H1 (cell line): ENCODE results near the gene CLCN3. TPM values are rescaled to one million over a fixed set of nuclear protein-coding genes. Genes with fewer than 3 reads are reported as not detected.
"Not testable (repeated sequence)": the region's sequence is repeated elsewhere in the genome, so short reads cannot be mapped to it uniquely, and the experiment has no call there.

ENCODE experiments used
- CTCF ChIA-PET: fragments of 300-600 bp; sonication (Branson Sonifier 250); formaldehyde crosslinking; loops from one replicate; lab custom pipeline; 2021; ENCODE audit not compliant: partially characterized antibody; lab: Charles Lee
- POLR2A ChIA-PET: fragments of 300-600 bp; sonication (Branson Sonifier 250); formaldehyde crosslinking; loops from one replicate; lab custom pipeline; 2021; ENCODE audit warnings: inconsistent platforms; ENCODE audit not compliant: partially characterized antibody; lab: Charles Lee
- DNase-seq, 2 experiments: peaks; one replicate each; pipeline versions ENCODE4 v3.0.0 to v3.0.0-alpha.2; 2010 to 2022; ENCODE audit warnings: low spot score in 2 of 2, low read depth in 1 of 2, mixed read lengths in 1 of 2
- FAIRE-seq: peaks from 2 replicates; lab custom pipeline; 2011; peaks lifted over from hg19 to GRCh38; lab: Jason Lieb, UNC
- H2AFZ ChIP-seq: 2 replicates; pipeline ENCODE4 v1.8.1; 2012; ENCODE audit warnings: low read length, inconsistent platforms
- H2AK5ac ChIP-seq: 2 replicates; pipeline ENCODE4 v1.6.1; 2013; ENCODE audit warnings: low read depth, low read length
- H2BK120ac ChIP-seq: replicated peaks from 2 replicates; pipeline ENCODE3; 2013; ENCODE audit warnings: low read depth, low read length, inconsistent platforms
- H2BK12ac ChIP-seq: 2 replicates; pipeline ENCODE4 v1.6.1; 2013; ENCODE audit warnings: low read depth, low read length
- H2BK15ac ChIP-seq: 2 replicates; pipeline ENCODE4 v1.6.1; 2013; ENCODE audit warnings: low read length
- H2BK20ac ChIP-seq: 2 replicates; pipeline ENCODE4 v1.6.1; 2013; ENCODE audit warnings: low read length
- H2BK5ac ChIP-seq: 2 replicates; pipeline ENCODE4 v1.6.1; 2013; ENCODE audit warnings: low read depth, low read length
- H3K14ac ChIP-seq: 2 replicates; pipeline ENCODE4 v1.6.1; 2013; ENCODE audit warnings: inconsistent platforms; ENCODE audit not compliant: insufficient read length
- H3K18ac ChIP-seq: 2 replicates; pipeline ENCODE4 v1.6.1; 2013; ENCODE audit warnings: low read length; ENCODE audit errors: extremely low read depth
- H3K23ac ChIP-seq: 2 replicates; pipeline ENCODE4 v1.6.1; 2013; ENCODE audit warnings: inconsistent platforms; ENCODE audit not compliant: insufficient read length
- H3K23me2 ChIP-seq: 2 replicates; pipeline ENCODE4 v1.6.1; 2013; ENCODE audit warnings: low read depth, low read length
- H3K27ac ChIP-seq: 2 replicates; pipeline ENCODE4 v1.6.1; 2011; ENCODE audit warnings: low read depth, low read length, inconsistent platforms
- H3K27me3 ChIP-seq, 4 experiments: replicated peaks in 1 of 4; 1 replicate in 1 of 4; 2 replicates in 3 of 4; pipeline versions ENCODE4 v1.6.1 to v1.8.1; 2011 to 2013; ENCODE audit warnings: low read length in 3 of 4, mild to moderate bottlenecking in 3 of 4, inconsistent platforms in 2 of 4, mixed read lengths in 2 of 4, moderate library complexity in 1 of 4; ENCODE audit not compliant: control insufficient read depth in 3 of 4, insufficient read depth in 3 of 4; ENCODE audit errors: extremely low read depth in 1 of 4
- H3K36me3 ChIP-seq, 4 experiments: 2 replicates each; pipeline versions ENCODE4 v1.6.1 to v1.8.1; 2011 to 2013; ENCODE audit warnings: mild to moderate bottlenecking in 4 of 4, low read length in 3 of 4, moderate library complexity in 2 of 4, control low read depth in 1 of 4, inconsistent platforms in 1 of 4; ENCODE audit not compliant: insufficient read depth in 4 of 4, control insufficient read depth in 2 of 4
- H3K4ac ChIP-seq: replicated peaks from 2 replicates; pipeline ENCODE3; 2013; ENCODE audit warnings: low read length, low read depth, mixed read lengths, inconsistent platforms; ENCODE audit not compliant: insufficient read length
- H3K4me1 ChIP-seq, 4 experiments: replicated peaks in 1 of 4; 1 replicate in 1 of 4; 2 replicates in 3 of 4; pipeline versions ENCODE4 v1.6.1 to v1.8.1; 2011 to 2013; ENCODE audit warnings: low read length in 3 of 4, inconsistent platforms in 2 of 4, mixed read lengths in 1 of 4; ENCODE audit not compliant: insufficient read depth in 4 of 4, control insufficient read depth in 3 of 4
- H3K4me2 ChIP-seq, 2 experiments: 2 replicates each; pipeline versions ENCODE4 v1.6.1 to v1.8.1; 2011 to 2013; ENCODE audit warnings: low read depth in 2 of 2, low read length in 2 of 2, control low read depth in 1 of 2, inconsistent platforms in 1 of 2, mild to moderate bottlenecking in 1 of 2; ENCODE audit not compliant: insufficient read depth in 1 of 2
- H3K4me3 ChIP-seq, 4 experiments: fragments of 200-600, 300-600 bp in 1 of 4; sonication (generic), shearing (Covaris generic), sonication (Bioruptor Twin) in 1 of 4; 2 replicates each; pipeline versions ENCODE4 v1.5.1 to v1.8.1; 2011 to 2016; ENCODE audit warnings: low read length in 4 of 4, low read depth in 3 of 4, control low read depth in 2 of 4, inconsistent platforms in 2 of 4, mild to moderate bottlenecking in 2 of 4, mixed read lengths in 1 of 4, moderate library complexity in 1 of 4; ENCODE audit not compliant: insufficient read depth in 2 of 4; ENCODE audit errors: extremely low read depth in 1 of 4
- H3K56ac ChIP-seq: replicated peaks from 2 replicates; pipeline ENCODE3; 2013; ENCODE audit warnings: low read depth, mild to moderate bottlenecking, mixed read lengths, low read length, inconsistent platforms; ENCODE audit not compliant: insufficient read length
- H3K79me1 ChIP-seq: 2 replicates; pipeline ENCODE4 v1.6.1; 2013; ENCODE audit warnings: low read depth, low read length, control low read depth
- H3K79me2 ChIP-seq, 2 experiments: 2 replicates each; pipeline versions ENCODE4 v1.6.1 to v1.8.1; 2012 to 2013; ENCODE audit warnings: low read length in 2 of 2, mild to moderate bottlenecking in 2 of 2, inconsistent platforms in 1 of 2; ENCODE audit not compliant: insufficient read depth in 2 of 2, control insufficient read depth in 1 of 2
- H3K9ac ChIP-seq, 4 experiments: replicated peaks in 1 of 4; 1 replicate in 1 of 4; 2 replicates in 3 of 4; pipeline versions ENCODE4 v1.6.1 to v1.8.1; 2011 to 2013; ENCODE audit warnings: low read depth in 3 of 4, low read length in 3 of 4, control low read depth in 2 of 4, mild to moderate bottlenecking in 2 of 4, moderate library complexity in 2 of 4, inconsistent platforms in 1 of 4; ENCODE audit errors: extremely low read depth in 1 of 4
- H3K9me3 ChIP-seq, 2 experiments: 2 replicates each; pipeline versions ENCODE4 v1.6.1 to v1.8.1; 2012 to 2013; ENCODE audit warnings: mild to moderate bottlenecking in 2 of 2, moderate library complexity in 2 of 2, control low read depth in 1 of 2, inconsistent platforms in 1 of 2, low read depth in 1 of 2, low read length in 1 of 2, mixed read lengths in 1 of 2; ENCODE audit not compliant: insufficient read depth in 2 of 2
- H4K20me1 ChIP-seq, 2 experiments: replicated peaks in 1 of 2; 2 replicates each; pipeline versions ENCODE3 to v1.8.1; 2011 to 2013; ENCODE audit warnings: inconsistent platforms in 2 of 2, low read length in 2 of 2, mild to moderate bottlenecking in 1 of 2; ENCODE audit not compliant: insufficient read depth in 2 of 2, control insufficient read depth in 1 of 2
- H4K5ac ChIP-seq: 2 replicates; pipeline ENCODE4 v1.6.1; 2013; ENCODE audit warnings: low read length, low read depth, mixed read lengths, inconsistent platforms; ENCODE audit not compliant: insufficient read length
- H4K8ac ChIP-seq: 2 replicates; pipeline ENCODE4 v1.8.0; 2013; ENCODE audit warnings: mild to moderate bottlenecking, moderate library complexity, low read length, inconsistent platforms; ENCODE audit not compliant: insufficient read depth; ENCODE audit errors: extremely low read depth
- H4K91ac ChIP-seq: replicated peaks from 2 replicates; pipeline ENCODE3; 2013; ENCODE audit warnings: low read length, mixed read lengths, inconsistent platforms; ENCODE audit not compliant: insufficient read length
- polyA plus RNA-seq, 7 experiments: library from polyadenylated mRNA; depleted of rRNA in 3 of 7; stranded (reverse) in 5 of 7; unstranded in 2 of 7; fragments of >200 nt in 5 of 7; fragments of 200-250 nt in 2 of 7; gene quantifications; 1 replicate in 5 of 7; 2 replicates in 1 of 7; 4 replicates in 1 of 7; pipeline versions ENCODE4 v1.2.1 to v1.2.3, GENCODE V29; 2011 to 2013; ENCODE audit warnings: missing spikeins in 2 of 7, mixed read lengths in 2 of 7
- total RNA-seq: library from RNA; stranded (reverse); fragmentation: NEBNext Ultra II Directional; extraction: Animal tissue kit (Norgen Biotek cat#: 25700); gene quantifications from 2 replicates; pipeline ENCODE4 v1.2.1, GENCODE V29; 2021

CLCN3 gene
- total and polyA plus RNA-seq, 2 of the 8 experiments (the other 6 are each of a cell fraction or from before 2014, with no cell fraction given) = 8.8 to 32.8 TPM

DNA sequence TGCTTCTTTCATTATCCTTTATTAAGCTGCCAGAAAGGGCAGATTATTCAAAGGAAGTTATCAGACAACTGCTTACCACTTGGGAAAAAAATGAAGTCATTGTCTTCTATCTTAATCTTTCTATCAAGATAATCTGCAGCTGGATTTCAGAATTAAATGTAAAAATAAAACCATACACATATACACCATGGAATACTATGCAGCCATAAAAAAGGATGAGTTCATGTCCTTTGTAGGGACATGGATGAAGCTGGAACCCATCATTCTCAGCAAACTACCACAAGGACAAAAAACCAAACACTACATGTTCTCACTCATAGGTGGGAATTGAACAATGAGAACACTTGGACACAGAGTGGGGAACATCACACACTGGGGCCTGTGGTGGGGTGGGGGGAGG is 118.2 kb downstream of the CLCN3 start:
- H3K9ac ChIP-seq, H3K79me2 ChIP-seq, H3K23me2 ChIP-seq, H3K27ac ChIP-seq, H3K14ac ChIP-seq, H4K91ac ChIP-seq, POLR2A ChIA-PET, H3K4me3 ChIP-seq, DNase-seq, H4K20me1 ChIP-seq, CTCF ChIA-PET, H2AFZ ChIP-seq, H4K8ac ChIP-seq, H3K9me3 ChIP-seq, H3K23ac ChIP-seq, H2BK12ac ChIP-seq, H4K5ac ChIP-seq, FAIRE-seq, H2BK20ac ChIP-seq, H2BK5ac ChIP-seq, H3K79me1 ChIP-seq, H2BK15ac ChIP-seq, H3K56ac ChIP-seq, H3K27me3 ChIP-seq, H2BK120ac ChIP-seq, H3K4me1 ChIP-seq, H2AK5ac ChIP-seq, H3K4me2 ChIP-seq, H3K18ac ChIP-seq, H3K4ac ChIP-seq: not testable (repeated sequence)
- peaks cover 0 to 11% (median 2%) of the 10 kb centered on the region in 4 experiments; a peak in 6 of 8 replicates for H3K36me3 ChIP-seq
